GM12878 (cell line): ENCODE measurements around the gene EDC4. TPM values are rescaled to one million over a fixed set of nuclear protein-coding genes. Genes with fewer than 3 reads are reported as not detected.

Experiments used
- CREM ChIP-seq: IDR thresholded peaks from 2 replicates; pipeline ENCODE4 v1.6.1; 2014; ENCODE audit warnings: antibody characterized with exemption, low read depth
- EED ChIP-seq: sonication (generic); IDR thresholded peaks from 2 replicates; pipeline ENCODE4 v1.6.1; 2016; ENCODE audit warnings: antibody characterized with exemption, low read depth
- EGR1 ChIP-seq, 2 experiments: IDR thresholded peaks; 1 replicate in 1 of 2; 2 replicates in 1 of 2; pipeline ENCODE4 v1.6.1; 2011 to 2012; ENCODE audit warnings: low read depth in 2 of 2, low read length in 2 of 2, borderline replicate concordance in 1 of 2, mild to moderate bottlenecking in 1 of 2, moderate library complexity in 1 of 2
- MEF2B ChIP-seq: fragments of 450-650 bp; IDR thresholded peaks from 2 replicates; pipeline ENCODE4 v1.6.1; 2018; ENCODE audit warnings: mild to moderate bottlenecking, moderate library complexity; ENCODE audit not compliant: partially characterized antibody, poor library complexity, severe bottlenecking
- NBN ChIP-seq: fragments of 450-650 bp; IDR thresholded peaks from 2 replicates; pipeline ENCODE4 v1.6.1; 2016
- NR2C1 ChIP-seq: fragments of 450-650 bp; IDR thresholded peaks from 2 replicates; pipeline ENCODE4 v1.6.1; 2017; ENCODE audit warnings: antibody characterized with exemption, mild to moderate bottlenecking, moderate library complexity
- POLR2A ChIP-seq: IDR thresholded peaks from 2 replicates; pipeline ENCODE4 v1.6.1; 2011; ENCODE audit warnings: low read depth, mild to moderate bottlenecking, low read length
- REST ChIP-seq: IDR thresholded peaks from 2 replicates; pipeline ENCODE4 v1.6.1; 2012; ENCODE audit warnings: mild to moderate bottlenecking, low read depth, low read length
- STAT1 ChIP-seq: fragments of 450-650 bp; conservative IDR thresholded peaks from 2 replicates; pipeline ENCODE4 v1.6.1; 2014; ENCODE audit warnings: antibody characterized with exemption, mild to moderate bottlenecking
- TBL1XR1 ChIP-seq: IDR thresholded peaks from 2 replicates; pipeline ENCODE4 v1.6.1; 2012; ENCODE audit warnings: low read depth, low read length, improper control_type of control experiment
- polyA plus RNA-seq, 11 experiments: library from polyadenylated mRNA; depleted of rRNA in 4 of 11; unstranded in 6 of 11; stranded (reverse) in 5 of 11; fragments of >200 nt; fragmentation: Nextera tagmentation in 4 of 11; fragmentation: Illumina TruSeq in 1 of 11; extraction: Ambion mirVana in 4 of 11; extraction: Trizol in 1 of 11; gene quantifications; 1 replicate in 1 of 11; 2 replicates in 10 of 11; pipeline versions ENCODE4 v1.2.1 to v1.2.3, GENCODE V29; 2011 to 2016; ENCODE audit warnings: inconsistent platforms in 2 of 11, missing spikeins in 2 of 11, low read depth in 1 of 11
- total RNA-seq, 4 experiments: library from RNA; depleted of rRNA in 3 of 4; stranded (reverse); fragments of >200 nt in 3 of 4; fragmentation: Illumina TruSeq in 1 of 4; extraction: Trizol in 1 of 4; gene quantifications; 2 replicates each; pipeline versions ENCODE4 v1.2.1 to v1.2.3, GENCODE V29; 2013 to 2021
- TF ChIP-seq, protein P1 (sequence below): IDR thresholded peaks from 2 replicates; pipeline ENCODE4 v1.6.1; 2012; ENCODE audit warnings: low read depth, low read length, improper control_type of control experiment

The EDC4 gene
- total and polyA plus RNA-seq, 10 of the 15 experiments (the other 5 are each of a cell fraction or from before 2014, with no cell fraction given) = 1.2 to 86.0 (median 53.4) TPM

GRCh38 chr16:67833030-67833414, 39.8 kb upstream of the EDC4 start (continued):
- TF ChIP-seq REST = no peak
- TF ChIP-seq CREM = no peak
- no peak for TF ChIP-seq STAT1
- TF ChIP-seq EGR1 (IDR thresholded peaks at IDR 0.05; ENCODE audit: borderline replicate concordance in 1 of 2, low read depth in 2 of 2, low read length in 2 of 2) = no peak
- no peak for TF ChIP-seq MEF2B
- no peak for TF ChIP-seq POLR2A
- no peak for TF ChIP-seq EED
- no peak for TF ChIP-seq NBN
- TF ChIP-seq, protein P1, sequence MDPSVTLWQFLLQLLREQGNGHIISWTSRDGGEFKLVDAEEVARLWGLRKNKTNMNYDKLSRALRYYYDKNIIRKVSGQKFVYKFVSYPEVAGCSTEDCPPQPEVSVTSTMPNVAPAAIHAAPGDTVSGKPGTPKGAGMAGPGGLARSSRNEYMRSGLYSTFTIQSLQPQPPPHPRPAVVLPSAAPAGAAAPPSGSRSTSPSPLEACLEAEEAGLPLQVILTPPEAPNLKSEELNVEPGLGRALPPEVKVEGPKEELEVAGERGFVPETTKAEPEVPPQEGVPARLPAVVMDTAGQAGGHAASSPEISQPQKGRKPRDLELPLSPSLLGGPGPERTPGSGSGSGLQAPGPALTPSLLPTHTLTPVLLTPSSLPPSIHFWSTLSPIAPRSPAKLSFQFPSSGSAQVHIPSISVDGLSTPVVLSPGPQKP = no peak
- no peak for TF ChIP-seq TBL1XR1
- TF ChIP-seq NR2C1 = no peak
